ENCODE results near the gene HLA-DRB1. TPM values are rescaled to one million over a fixed set of nuclear protein-coding genes. Genes with fewer than 3 reads are reported as not detected.
"Not testable (repeated sequence)": the region's sequence is repeated elsewhere in the genome, so short reads cannot be mapped to it uniquely, and the experiment has no call there.

Gene HLA-DRB1
- polyA plus RNA-seq (ENCODE audit: low read depth in 6 of 6), result 1,000 to 10,000 TPM; 2,451 to 5,170 (median 4,939) TPM

DNA sequence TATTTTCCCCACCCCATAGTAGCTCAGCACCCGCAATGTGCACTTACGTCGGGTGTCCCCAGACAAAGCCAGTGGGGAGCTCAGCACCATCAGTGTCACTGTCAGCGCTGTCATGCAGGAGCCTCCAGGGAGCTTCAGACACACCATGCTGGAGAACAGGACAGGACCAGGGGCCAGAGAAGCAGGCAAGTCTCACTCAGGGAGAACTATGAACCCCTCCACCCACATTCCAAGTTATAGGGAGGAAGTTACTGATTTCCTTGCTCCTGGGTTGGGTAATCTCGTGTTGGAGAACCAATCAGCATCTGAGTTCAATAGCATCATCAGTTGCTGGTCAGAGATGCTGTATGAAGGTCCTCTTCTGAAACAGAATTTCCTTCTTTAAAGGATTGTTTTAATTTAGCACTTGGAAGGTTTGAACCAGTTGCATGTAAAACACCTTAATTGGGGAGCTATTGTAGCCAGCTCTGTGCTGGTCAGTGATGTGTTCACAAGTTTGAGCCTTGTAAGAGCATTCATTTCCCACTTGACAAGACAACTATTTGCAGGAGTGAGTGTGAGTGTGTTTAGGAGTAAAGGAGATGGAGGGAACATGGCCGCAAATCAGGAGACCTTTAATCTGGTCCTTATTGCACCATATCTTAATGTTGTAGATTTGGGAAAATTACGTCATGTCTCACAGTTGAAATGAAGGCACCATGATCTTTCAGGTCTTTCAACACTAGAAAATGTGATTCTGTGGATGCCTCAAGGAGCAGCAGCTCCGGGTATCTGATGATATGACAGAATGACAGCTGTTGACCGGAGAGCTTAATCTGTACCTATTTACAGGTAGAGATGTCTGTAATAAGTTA, at the start of gene HLA-DRB1:
Gene HLA-DRB1 (minus strand): TSS at position 253 of the 854 bp plus-strand sequence. CDS start 106 bp downstream, at position 147.
- H3K36me3 Mint-ChIP-seq, result peaks cover 38 to 43% of the 10 kb centered on the region in 2 donors
- H3K4me1 Mint-ChIP-seq, result peaks cover 47 to 63% (median 54%) of the 10 kb centered on the region in 3 donors
- DNase-seq, result peak; percentile 81
- H3K27ac Mint-ChIP-seq, result peak within 1 kb of the TSS; percentile 95 to 100 (median 100)
- no peaks in the 10 kb centered on the region for H3K27me3 Mint-ChIP-seq
- no peaks in the 10 kb centered on the region for H3K9me3 Mint-ChIP-seq
- ATAC-seq (ENCODE audit: low read depth in 2 of 2), result peak; percentile 86 to 89
- peak within 1 kb of the TSS; percentile 80 to 99 (median 95) for H3K4me3 Mint-ChIP-seq

DNA sequence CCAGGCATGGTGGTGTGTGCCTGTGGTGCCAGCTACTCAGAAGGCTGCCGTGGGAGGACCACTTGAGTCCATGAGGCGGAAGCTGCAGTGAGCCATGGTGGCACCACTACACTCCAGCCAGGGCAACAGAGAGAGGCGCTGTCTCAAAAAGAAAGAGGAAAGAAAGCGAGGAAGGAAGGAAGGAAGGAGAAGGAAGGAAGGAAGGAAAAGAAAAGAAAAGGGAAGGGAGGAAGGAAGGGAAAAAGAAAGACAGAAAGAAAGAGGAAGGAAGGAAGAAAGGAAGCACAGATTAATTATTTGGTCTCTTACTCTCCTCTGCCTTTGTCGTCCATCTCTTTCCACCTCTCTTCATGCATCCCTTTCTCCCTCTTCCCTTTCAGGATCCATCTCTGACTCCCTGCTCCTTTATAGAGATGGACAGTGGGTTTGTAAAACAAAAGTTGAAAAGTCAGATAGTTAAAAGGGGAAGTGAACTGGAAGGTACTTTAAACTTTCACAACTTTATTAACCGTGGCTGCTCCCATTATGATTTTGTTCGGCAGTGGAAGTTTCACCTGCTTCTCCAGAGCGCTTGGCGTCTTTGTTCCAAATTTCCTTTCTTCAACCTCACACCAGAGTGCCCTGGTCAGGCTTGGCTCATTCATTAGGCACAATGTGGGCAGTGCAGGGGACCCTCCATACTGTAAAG, 49.0 kb upstream of the HLA-DRB1 start:
- DNase-seq, result no peak
- Mint-ChIP-seq H3K4me1 (peaks cover 80 to 88% (median 84%) of the 10 kb centered on the region in 3 donors), H3K4me3 (peak overlapping the region; percentile 87 to 100 (median 99)), H3K9me3 (no peaks in the 10 kb centered on the region), H3K36me3 (peaks cover 52 to 60% of the 10 kb centered on the region in 2 donors), H3K27me3 (no peaks in the 10 kb centered on the region), H3K27ac (peak overlapping the region; percentile 100)
- ATAC-seq (ENCODE audit: low read depth in 2 of 2), result peak; percentile 21 to 28

DNA sequence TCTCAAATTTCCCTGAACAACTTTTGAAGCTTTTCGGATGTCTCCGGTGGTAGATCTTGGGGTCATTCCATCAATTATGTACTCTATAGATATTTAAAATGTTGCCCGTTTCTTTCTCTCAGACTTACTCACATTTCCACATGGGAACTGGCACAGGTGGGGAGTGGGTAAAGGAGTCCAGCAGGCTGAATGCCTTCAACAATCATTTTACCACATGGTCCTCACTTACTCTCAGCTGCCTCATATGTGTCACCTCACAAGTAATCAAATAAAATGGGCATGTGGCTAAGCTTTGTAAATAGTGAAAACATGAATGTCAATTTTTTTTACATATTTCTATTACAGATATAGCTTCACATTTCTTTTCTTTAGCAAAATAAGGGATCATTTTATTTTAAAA, 48.2 kb upstream of the HLA-DRB1 start:
- H3K4me3 Mint-ChIP-seq, result peak overlapping the region; percentile 87 to 100 (median 99)
- peaks cover 72 to 82% (median 78%) of the 10 kb centered on the region in 3 donors for H3K4me1 Mint-ChIP-seq
- H3K36me3 Mint-ChIP-seq, result peaks cover 49 to 54% of the 10 kb centered on the region in 2 donors
- ATAC-seq (ENCODE audit: low read depth in 2 of 2) (peak; percentile 9 to 13), DNase-seq (no peak)
- H3K27ac Mint-ChIP-seq, result peak overlapping the region; percentile 100
- H3K9me3 Mint-ChIP-seq, result no peaks in the 10 kb centered on the region
- H3K27me3 Mint-ChIP-seq, result no peaks in the 10 kb centered on the region

DNA sequence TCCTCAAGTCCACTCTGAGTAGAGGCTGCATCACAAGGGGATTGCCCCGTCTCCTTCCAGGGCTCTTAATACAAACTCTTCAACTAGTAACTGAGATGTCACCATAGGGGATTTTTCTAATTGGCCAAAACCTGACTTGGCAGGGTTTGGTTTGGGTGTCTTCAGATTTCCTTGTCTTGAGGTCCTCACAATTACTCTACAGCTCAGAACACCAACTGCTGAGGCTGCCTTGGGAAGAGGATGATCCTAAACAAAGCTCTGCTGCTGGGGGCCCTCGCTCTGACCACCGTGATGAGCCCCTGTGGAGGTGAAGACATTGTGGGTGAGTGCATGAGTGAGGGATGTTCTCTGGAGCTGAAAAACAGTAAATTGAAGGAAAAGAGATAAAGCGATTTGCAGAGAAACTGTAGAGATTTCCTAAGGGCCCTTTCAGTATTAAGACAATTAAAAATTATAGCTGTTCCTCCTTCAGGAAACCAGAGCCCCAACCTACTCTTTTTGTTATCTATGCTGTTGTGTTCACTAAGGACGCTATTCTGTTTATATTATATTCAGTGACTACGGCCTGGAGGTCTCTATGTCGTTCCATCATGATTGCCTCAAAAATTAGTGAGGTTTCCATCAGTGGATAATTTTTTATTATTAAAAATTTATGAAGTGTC, 47.7 kb upstream of the HLA-DRB1 start, which contains the start of gene HLA-DQA1:
Gene HLA-DQA1 (plus strand): TSS at position 188 of the 662 bp plus-strand sequence. CDS start 53 bp downstream, at position 241.
- DNase-seq (peak; percentile 64), ATAC-seq (ENCODE audit: low read depth in 2 of 2) (peak; percentile 71 to 75)
- Mint-ChIP-seq H3K36me3 (peaks cover 43 to 49% of the 10 kb centered on the region in 2 donors), H3K27me3 (no peaks in the 10 kb centered on the region), H3K4me1 (peaks cover 67 to 82% (median 78%) of the 10 kb centered on the region in 3 donors), H3K9me3 (no peaks in the 10 kb centered on the region), H3K27ac (peak within 1 kb of the TSS; percentile 100), H3K4me3 (peak within 1 kb of the TSS; percentile 87 to 100 (median 99))

DNA sequence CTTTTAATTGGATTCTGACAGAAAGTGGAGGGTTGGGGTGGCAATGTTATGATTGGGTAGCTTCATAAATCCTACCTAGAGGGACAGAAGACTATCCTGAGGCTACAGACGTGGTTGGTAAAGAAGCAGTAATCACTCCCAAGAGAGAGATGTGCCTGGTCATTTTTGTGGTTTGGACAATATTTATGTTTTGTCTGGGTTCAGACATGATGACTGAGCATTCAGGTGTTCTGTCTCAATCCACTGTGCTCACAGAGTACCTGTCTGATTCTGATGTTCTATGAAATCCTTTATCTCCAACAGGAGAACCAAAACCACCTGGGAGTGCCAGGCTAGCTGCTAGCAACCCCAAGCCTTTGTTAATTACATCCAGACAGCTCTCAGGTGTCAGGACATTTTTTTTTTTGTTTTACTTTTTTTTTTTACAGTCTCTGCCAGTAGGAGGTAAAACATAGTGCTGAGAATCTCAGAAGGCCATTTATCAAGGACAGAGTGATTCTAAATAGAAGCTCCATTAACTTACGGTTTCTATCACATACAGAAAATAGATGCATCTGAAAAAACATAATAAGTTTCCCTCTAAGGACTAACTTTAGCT, 46.0 kb upstream of the HLA-DRB1 start:
- H3K27ac Mint-ChIP-seq, result peak overlapping the region; percentile 98 to 100 (median 100)
- no peaks in the 10 kb centered on the region for H3K27me3 Mint-ChIP-seq
- peaks cover 26 to 37% of the 10 kb centered on the region in 2 donors for H3K36me3 Mint-ChIP-seq
- ATAC-seq (ENCODE audit: low read depth in 2 of 2) (no peak), DNase-seq (no peak)
- peak overlapping the region; percentile 55 to 100 (median 84) for H3K4me3 Mint-ChIP-seq
- peaks cover 53 to 71% (median 66%) of the 10 kb centered on the region in 3 donors for H3K4me1 Mint-ChIP-seq
- H3K9me3 Mint-ChIP-seq, result peaks cover 0 to 3% (median 0%) of the 10 kb centered on the region in 7 donors

DNA sequence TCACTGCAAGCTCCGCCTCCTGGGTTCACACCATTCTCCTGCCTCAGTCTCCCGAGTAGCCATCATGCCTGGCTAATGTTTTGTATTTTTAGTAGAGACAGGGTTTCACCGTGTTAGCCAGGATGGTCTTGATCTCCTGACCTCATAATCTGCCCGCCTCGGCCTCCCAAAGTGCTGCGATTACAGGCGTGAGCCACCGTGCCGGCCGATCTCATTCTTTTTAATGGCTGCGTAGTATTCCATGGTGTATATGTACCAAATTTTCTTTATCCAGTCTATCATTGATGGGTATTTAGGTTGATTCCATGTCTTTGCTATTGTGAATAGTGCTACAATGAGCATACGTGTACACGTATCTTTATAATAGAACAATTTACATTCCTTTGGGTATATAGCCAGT, 40.1 kb upstream of the HLA-DRB1 start:
- DNase-seq; ATAC-seq (ENCODE audit: low read depth in 2 of 2); H3K9me3 Mint-ChIP-seq; H3K27me3 Mint-ChIP-seq: not testable (repeated sequence)
- peak overlapping the region in 5 of 6 donors; percentile 72 to 100 (median 95) for H3K27ac Mint-ChIP-seq
- H3K36me3 Mint-ChIP-seq, result peaks cover 0 to 13% of the 10 kb centered on the region in 2 donors
- peaks cover 45 to 76% (median 60%) of the 10 kb centered on the region in 3 donors for H3K4me1 Mint-ChIP-seq
- H3K4me3 Mint-ChIP-seq, result peak overlapping the region in 5 of 8 donors; percentile 34 to 82 (median 69)

DNA sequence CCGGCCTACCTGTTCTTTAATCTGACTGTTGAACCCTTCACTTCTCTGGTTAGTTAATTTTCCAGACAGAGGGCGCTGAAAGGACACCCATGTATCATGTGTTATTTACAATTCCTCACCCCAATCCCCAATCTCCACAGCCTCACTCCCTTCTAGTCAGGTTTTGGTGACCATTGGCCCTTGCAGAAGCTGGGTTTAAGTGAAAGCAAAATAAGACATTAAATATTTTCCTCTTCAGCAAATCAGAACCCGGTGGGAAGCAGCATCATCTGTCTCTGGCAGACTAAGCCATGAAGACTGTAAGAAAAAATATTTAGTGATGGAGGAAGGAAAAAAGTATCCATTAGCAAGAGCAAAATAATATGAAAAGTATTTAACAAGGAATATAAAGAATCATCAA, 38.2 kb upstream of the HLA-DRB1 start:
- H3K36me3 Mint-ChIP-seq, result peaks cover 0 to 13% of the 10 kb centered on the region in 2 donors

DNA sequence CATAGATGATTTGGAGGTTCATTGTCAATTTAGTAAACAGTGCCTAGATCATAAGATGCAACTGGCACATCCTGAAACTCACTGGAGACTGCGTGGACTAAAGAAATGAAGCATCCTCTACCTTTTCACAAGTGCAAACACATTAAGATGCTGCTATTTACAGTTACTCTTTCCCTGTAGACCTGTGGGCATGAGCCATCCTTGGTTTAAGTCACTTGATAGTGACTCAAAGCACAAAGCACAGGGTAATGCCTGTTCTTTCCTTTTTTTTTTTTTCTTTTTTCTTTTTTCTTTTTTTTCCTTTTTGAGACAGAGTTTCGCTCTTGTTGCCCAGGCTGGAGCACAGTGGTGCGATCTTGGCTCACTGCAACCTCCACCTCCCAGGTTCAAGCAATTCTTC, 37.6 kb upstream of the HLA-DRB1 start:
- H3K36me3 Mint-ChIP-seq, result peaks cover 0 to 13% of the 10 kb centered on the region in 2 donors
- H3K9me3 Mint-ChIP-seq, result peaks cover 0 to 4% (median 0%) of the 10 kb centered on the region in 7 donors
- no peak for ATAC-seq (ENCODE audit: low read depth in 2 of 2)
- DNase-seq, result no peak
- no peaks in the 10 kb centered on the region for H3K27me3 Mint-ChIP-seq
- peak overlapping the region; percentile 95 to 100 (median 100) for H3K27ac Mint-ChIP-seq
- peaks cover 57 to 75% (median 62%) of the 10 kb centered on the region in 3 donors for H3K4me1 Mint-ChIP-seq
- peak overlapping the region in 7 of 8 donors; percentile 74 to 95 (median 85) for H3K4me3 Mint-ChIP-seq

More for the DNA sequence above, 38.2 kb upstream of the HLA-DRB1 start:
- peak; percentile 49 for DNase-seq
- Mint-ChIP-seq H3K27me3 (no peaks in the 10 kb centered on the region), H3K9me3 (peaks cover 0 to 4% (median 0%) of the 10 kb centered on the region in 7 donors), H3K4me3 (peak overlapping the region; percentile 74 to 95 (median 88)), H3K27ac (peak overlapping the region; percentile 98 to 100 (median 100)), H3K4me1 (peaks cover 51 to 74% (median 62%) of the 10 kb centered on the region in 3 donors)
- peak; percentile 59 to 65 for ATAC-seq (ENCODE audit: low read depth in 2 of 2)

DNA sequence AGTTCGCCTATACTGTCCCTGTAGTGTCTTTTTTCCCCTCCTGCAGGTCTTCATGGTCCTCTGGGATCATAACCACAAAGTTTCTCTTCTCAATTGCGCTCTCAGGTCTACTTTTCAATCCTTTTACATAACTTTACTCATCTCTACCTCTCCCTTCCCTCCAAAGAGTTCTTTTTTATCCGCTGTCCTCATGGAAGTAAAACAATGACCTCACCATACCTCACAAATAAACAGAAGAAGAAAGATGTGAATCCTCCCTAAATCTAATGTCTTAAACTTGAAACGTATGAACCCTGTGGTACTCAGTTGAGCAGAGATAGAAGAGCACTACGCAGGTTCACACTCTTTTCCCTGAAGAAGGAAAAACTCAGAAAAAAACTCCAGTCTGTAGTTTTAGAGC, 35.5 kb upstream of the HLA-DRB1 start:
- peak overlapping the region; percentile 100 for H3K27ac Mint-ChIP-seq
- ATAC-seq (ENCODE audit: low read depth in 2 of 2) (no peak), DNase-seq (no peak)
- peaks cover 0 to 1% (median 0%) of the 10 kb centered on the region in 7 donors for H3K9me3 Mint-ChIP-seq
- H3K27me3 Mint-ChIP-seq, result no peaks in the 10 kb centered on the region
- peaks cover 0 to 3% of the 10 kb centered on the region in 2 donors for H3K36me3 Mint-ChIP-seq
- peak overlapping the region; percentile 77 to 90 (median 84) for H3K4me3 Mint-ChIP-seq
- peaks cover 64 to 77% (median 67%) of the 10 kb centered on the region in 3 donors for H3K4me1 Mint-ChIP-seq

DNA sequence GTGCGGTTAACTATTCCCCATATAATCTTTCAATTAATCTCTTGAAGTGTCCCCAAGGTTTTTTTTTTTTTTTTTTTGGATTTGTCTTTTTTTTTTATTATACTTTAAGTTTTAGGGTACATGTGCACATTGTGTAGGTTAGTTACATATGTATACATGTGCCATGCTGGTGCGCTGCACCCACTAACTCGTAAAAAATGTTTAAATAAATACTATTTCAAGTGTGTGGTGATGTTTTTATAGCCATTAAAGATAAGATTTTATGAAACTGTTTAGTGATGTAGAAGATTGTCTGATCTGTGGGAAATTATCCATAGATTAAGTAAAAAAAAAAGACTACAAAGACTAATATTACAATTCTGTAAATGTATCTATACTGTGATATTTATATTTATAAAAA, 34.9 kb upstream of the HLA-DRB1 start:
- peaks cover 64 to 71% (median 71%) of the 10 kb centered on the region in 3 donors for H3K4me1 Mint-ChIP-seq
- H3K4me3 Mint-ChIP-seq, result peak overlapping the region; percentile 68 to 90 (median 85)
- peak overlapping the region; percentile 100 for H3K27ac Mint-ChIP-seq

DNA sequence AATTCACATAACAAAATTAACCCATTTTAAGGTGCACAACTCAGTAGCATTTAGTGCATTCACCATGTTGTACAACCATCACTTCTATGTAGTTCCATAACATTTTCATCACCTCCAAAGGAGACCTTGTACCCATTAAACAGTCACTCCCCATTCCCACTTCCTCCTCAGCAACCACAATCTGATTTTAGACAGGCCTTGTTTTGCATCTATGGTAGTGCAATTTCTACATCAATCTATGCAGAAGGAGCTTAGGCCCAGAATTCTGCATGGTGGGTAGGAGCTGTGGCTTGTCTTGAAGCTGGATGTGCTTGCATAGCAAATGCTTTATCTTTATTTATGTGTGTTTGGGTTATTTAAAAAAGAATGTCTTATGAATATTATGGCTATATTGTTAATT, 34.0 kb upstream of the HLA-DRB1 start:
- ATAC-seq (ENCODE audit: low read depth in 2 of 2), result peak; percentile 7 to 10
- H3K27ac Mint-ChIP-seq, result peak overlapping the region; percentile 100
- peaks cover 60 to 73% (median 64%) of the 10 kb centered on the region in 3 donors for H3K4me1 Mint-ChIP-seq
- peak overlapping the region; percentile 30 to 86 (median 75) for H3K4me3 Mint-ChIP-seq
- peaks cover 0 to 2% (median 0%) of the 10 kb centered on the region in 7 donors for H3K9me3 Mint-ChIP-seq
- no peak for DNase-seq
- no peaks in the 10 kb centered on the region for H3K27me3 Mint-ChIP-seq
- peaks cover 0 to 2% of the 10 kb centered on the region in 2 donors for H3K36me3 Mint-ChIP-seq

More for the DNA sequence above, 34.9 kb upstream of the HLA-DRB1 start:
- Mint-ChIP-seq H3K36me3 (no peaks in the 10 kb centered on the region), H3K27me3 (no peaks in the 10 kb centered on the region), H3K9me3 (no peaks in the 10 kb centered on the region)
- DNase-seq, result no peak
- ATAC-seq (ENCODE audit: low read depth in 2 of 2), result no peak
